ENCODE data around the gene SYNE3.

Gene SYNE3

DNA sequence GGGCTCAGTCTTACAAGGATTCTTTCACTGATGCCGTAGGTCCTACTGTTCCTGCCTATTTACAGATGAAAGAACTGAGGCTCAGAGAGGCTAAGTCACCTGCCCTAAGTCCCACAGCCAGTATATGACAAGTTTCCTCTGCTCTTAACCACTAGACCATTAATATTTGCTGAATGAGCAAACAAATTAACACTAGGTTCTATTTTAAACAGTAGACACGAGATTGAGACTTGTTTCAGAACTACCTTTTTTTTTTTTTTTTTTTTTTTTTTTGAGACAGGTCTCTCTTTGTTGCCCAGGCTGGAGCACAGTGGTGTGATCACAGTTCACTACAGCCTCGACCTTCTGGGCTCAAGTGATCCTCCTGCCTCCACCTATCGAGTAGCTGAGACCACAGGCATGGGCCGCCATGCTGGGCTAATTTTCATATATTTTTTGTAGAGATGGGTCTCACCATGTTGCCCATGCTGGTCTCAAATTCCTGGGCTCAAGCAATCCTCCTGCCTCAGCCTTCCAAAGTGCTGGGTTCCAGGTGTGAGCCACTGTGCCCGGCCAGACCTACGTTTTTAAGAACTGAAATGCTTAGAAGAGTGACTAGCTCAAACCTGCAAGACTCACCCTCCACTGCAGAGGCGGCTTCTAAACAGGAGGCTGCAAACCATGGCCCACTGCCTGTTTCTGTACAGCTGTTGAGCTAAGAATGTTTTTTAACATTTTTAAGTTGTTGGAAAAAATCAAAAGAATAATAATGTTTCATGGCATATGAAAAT is 12.9 kb downstream of the SYNE3 start:
- DNase-seq: no peak

- no peak for DNase-seq
Measured at GRCh38 chr14:95502381-95502950, 14.0 kb downstream of the SYNE3 start.

- DNase-seq: no peak
Measured at GRCh38 chr14:95500772-95501401, 15.6 kb downstream of the SYNE3 start.

DNA sequence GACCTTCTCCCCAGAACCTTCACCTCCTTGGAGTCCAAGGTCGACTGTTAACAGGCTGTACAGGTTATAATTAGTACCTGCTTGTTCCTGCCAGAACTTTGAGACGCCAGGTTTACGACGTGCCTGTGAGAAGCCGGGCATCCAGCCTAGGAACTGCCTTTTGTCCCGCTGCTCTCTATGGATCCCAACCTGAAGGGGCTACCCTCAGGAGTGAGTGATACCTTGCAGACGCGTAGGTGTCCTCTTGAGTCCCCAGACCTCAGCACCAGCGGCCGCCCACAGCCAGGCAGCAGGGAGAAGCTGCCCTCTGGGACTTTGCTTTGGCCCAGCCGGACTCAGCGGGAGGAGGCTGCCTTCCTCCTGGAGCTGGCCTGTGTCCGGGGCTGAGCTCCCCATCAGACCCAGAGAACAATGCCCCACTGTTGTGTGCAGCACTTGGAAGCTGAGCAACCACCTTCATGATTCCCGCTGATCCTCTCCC is 16.2 kb downstream of the SYNE3 start:
- no peak for DNase-seq

DNA sequence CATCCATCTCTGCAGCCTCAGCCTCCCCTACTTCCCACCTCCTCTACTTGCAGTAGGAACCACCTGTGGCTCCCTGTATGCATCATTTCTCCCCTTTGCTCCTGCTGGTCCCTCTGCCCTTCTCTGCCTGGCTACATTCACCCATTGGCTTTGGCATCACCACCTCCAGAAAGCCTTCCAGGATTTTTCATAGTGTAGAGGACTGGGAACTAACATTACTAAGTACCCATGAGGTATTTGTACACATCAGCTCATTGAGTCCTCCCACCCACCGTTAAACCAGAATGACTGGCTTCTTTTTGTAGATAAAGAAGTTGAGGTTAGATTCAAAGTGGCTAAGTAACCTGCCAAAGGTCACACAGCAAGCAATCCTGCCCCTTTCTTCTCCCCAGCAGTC is 17.1 kb downstream of the SYNE3 start:
- no peak for DNase-seq

DNA sequence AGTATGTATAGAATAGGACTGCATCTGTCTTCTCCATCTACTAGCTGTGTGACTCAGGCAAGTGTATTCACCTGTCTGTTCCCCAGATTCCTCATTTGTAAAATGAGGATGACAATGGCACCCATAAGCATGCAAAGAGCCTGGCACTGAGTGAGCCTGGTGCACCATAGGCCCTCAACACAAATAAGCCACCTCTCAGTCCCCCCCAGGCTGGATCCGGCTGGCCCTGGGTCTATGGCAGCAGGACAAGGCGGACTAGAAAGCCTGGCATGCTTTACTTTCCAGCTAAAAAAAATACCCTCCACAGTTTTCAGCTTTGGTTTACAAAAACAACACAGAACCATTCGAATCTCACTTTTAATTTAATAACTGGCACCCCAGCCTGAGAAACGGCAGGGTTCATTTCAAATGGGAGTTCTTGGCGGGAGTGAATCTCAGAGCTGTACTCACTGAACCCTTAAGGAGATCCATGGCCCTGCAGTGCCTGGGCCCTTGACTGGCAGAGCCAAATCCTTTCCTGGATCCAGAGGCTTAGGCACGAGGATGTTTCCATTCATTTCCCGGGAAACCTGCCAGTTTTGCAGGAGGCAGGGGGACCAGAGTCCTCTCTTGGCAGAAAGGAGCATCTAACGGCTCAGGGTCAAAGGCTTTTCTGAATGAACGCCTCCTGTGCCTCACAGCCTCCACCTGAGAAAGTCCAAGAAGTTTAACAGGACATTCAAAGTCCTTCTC is 17.7 kb downstream of the SYNE3 start:
- DNase-seq: no peak

DNA sequence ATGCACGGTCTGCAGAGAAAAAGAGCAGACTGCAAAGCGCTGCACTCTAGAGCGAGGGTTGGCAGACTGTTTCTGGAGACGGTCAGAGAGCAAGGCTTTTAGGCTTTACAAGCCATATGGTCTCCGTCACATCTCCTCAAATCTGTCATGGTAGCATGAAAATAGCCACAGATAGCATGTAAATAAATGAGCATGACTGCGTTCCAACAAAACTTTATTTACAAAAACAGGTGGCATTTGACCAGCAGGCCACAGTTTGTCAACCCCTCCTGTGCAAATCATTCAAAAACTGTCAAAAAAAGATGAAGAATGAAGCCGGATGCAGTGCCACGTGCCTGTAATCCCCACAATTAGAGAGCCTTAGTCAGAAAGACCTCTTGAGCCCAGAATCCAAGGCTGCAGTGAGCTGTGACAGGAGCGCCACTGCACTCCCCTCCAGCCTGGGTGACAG is 18.9 kb downstream of the SYNE3 start:
- DNase-seq: no peak

- no peak for DNase-seq
Measured at GRCh38 chr14:95496690-95497259, 19.7 kb downstream of the SYNE3 start.

DNA sequence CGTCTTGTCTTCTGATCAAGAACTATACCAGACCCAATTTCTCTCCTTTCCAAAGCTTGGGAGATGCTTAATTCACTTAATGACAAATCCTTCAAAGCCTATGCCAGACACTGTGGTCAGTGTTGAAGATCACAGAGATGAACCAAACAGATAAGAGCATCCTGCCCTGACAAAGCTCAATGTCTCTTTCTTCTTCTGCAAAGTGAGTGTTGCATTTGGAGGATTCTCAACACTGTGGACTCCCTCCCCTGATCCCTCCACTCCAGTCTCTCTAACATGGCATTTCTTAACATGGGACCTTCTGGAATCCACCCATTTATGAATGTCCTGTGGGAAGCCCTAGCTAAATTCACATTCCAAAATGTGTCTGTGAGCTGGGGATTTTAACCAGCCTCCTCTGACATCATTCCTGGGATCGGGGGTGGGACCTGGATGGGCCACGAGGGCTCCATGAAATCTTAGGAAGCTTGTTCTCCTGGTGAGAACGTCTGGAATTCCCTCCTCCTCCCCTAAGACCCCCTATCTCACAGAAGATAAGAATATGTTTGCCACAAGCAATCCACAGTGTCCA is 20.3 kb downstream of the SYNE3 start:
- no peak for DNase-seq

DNA sequence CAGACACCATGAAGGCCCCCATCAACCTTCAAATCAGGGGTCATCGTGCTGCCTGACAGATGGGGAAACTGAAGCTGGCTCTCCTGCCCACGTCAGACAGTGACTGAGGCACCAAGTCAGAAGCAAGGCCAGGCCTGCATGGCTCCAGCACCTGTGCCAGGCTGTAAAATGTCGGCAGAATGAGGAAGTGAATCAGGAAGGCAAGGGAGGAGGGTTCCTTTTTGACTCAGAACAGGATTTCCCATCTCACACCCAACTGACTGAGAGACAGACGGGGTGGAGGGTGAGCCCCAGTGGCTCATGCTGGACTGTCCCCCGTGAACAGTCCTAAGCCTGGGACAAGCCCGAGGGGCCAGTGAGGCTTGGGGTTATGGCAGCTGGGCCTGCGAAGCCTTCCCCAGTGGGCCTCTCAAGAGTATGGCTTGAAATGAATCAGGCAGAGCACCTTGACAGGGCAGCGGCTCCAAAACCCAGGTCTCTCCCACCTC is 20.9 kb downstream of the SYNE3 start:
- DNase-seq: no peak

- no peak for DNase-seq
Measured at GRCh38 chr14:95495076-95495475, 21.4 kb downstream of the SYNE3 start.

DNA sequence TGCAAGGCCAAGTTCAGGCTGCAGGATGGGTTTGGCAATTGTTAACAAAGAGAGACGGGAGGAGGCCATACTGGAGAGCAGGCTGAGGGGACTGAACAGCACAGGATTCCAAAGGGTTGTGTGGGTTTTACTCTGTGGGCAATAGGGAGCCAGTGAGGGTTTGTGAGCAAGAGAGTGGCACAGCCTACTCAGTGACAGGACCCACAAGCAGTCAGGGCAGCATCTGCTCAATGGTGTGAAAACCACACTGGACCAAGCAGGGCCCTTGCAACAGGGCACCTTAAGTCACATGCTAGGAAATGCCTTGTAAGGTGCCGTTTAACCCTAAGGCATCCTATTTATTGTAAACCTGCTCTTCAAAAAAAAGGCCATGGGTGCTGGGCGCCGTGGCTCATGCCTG is 22.0 kb downstream of the SYNE3 start:
- DNase-seq: no peak

GRCh38 chr14:95493976-95494375 is 22.5 kb downstream of the SYNE3 start:
- DNase-seq: no peak

DNA sequence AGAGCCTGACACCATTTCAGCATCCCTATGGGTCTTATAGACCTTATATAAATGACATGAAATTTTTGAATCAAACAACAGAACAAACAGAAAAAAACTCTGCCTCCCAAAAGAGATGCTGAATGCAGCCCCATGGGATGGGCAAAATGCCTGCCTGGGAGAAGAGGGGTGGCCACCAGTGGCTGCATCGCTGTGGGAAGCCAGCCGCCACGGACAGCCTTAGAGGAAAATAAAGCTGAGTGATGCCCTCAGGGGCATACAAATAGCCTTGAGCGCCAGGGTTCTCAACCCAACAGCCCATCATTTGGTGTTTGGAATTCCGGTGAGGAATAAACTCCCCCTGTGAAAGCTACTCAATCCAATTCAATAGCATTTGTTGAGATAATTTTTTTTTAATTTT is 22.9 kb downstream of the SYNE3 start:
- DNase-seq: no peak

DNA sequence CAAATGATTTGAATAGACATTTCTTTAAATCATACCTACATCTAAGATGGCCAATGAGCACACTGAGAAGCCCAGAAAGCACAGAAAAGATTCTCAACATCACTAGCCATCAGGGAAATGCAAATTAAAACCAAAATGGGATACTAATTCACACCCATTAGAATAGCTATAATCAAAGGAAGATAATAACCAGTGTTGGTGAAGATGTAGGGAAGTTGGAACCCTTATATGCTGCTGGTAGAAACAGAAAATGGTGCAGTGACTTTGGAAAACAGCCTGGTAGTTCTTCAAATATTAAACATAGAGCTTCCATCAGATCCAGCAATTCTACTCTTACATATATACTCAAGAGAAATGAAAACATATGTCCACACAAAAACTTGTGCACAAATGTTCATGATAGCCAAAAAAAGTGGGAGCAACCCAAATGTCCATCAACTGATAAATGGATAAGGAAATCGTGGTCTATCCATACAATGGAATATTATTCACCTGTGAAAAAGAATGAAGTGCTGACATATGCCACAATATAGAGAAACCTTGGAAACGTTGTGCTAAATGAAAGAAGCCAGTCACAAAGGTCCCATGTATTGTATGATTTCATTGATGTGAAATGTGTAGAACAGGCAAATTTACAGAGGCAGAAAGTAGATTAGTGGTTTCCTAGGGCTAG is 24.4 kb downstream of the SYNE3 start:
- no peak for DNase-seq

GRCh38 chr14:95490727-95491451 is 25.6 kb downstream of the SYNE3 start:
- DNase-seq: no peak

DNA sequence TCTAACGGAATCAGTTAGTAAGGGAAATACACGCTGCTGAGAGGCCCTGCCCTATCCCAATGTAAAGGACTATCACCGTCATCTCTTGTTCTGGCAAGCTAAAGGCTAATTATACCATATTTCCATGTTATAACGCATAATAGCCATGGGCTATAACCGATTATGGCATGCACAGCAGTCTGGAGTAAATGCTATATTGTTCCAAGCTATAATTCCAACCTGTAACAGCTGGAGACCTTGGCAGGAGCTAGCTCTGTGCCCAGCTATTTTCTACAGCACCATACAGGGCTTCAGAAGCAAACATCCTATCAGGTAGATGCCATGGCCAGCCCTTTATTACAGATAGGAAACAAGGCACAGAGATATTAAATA is 26.3 kb downstream of the SYNE3 start:
- no peak for DNase-seq

DNA sequence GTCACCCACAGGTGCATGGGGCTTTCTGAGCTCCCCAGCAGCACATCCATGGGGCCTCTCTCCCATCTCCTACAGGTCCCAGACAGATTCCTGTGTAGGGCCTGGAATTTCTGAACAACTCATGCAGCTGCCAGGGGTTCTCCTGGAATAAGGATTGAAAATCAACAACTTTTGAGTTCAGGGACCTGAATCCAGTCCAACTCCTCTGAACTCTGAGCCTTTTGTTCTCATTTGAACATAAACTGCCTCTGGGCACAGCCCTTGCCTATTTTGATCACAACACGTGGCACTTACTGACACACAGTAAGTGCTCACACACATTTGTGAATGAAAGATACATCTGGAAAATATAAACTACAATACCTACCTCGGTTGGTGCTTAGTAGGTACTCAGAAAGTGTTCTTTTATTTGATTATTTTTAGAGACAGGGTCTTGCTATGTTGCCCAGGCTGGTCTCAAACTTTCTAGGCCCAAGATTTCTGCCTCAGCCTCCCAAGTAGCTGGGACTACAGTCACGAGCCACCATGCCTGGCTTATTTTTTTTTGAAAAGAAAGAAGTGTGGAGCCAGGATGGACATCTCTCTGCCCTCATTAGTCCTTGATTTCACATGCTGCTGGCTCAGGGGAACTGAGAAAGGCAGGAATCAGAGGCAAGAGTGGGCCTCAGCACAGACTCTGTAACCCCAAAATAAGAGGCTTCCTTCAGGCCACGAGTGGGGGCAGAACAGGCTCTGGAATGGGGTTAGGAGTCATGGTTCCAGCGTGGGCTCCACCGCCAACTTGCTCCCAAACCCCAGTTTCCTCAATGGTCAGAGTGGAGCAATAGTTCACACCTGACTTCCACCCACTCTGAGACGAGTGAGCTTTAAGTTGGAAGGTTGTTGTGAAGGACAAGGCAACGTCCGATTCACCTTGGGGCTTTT is 27.0 kb downstream of the SYNE3 start:
- DNase-seq: no peak

DNA sequence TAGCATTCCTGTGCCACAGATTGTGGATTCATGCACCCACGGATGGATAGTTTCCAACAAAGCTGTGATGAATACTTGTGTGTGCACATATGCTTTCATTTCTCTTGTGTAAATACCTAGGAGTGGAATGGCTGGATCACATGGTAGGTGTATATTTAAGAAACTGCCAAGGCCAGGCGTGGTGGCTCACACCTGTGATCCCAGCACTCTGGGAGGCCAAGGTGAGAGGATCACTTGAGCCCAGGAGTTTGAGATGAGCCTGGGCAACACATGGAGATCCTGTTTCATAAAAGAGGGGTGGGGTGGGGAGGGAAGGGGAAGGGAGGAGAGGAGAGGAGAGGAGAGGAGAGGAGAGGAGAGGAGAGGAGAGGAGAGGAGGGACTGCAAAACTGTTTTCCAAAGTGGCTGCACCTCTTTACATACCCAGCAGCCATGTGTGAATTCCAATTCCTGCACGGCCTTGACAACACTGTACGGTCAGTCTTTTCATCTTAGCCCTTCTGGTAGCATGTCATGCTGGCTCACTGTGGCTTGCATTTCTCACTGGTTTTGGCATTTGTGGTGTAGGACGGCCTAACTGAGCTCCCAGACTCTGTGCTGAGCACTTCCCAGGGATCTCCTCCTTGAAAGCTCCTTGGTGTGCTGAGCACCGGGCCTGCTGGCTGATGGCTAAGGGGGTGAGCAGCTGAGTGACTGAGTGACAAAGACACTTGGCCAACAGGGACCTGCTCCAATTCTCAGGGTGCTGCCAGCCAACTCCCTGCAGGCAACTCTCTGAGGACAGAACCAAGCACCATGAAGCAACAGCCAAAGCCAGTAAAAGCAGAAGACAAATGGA is 27.9 kb downstream of the SYNE3 start:
- no peak for DNase-seq
